Measurements from ENCODE around the gene C19orf73. TPM values are rescaled to one million over a fixed set of nuclear protein-coding genes. Genes with fewer than 3 reads are reported as not detected.
A peak's percentile ranks its signal among the peaks of the same experiment; 100 is the strongest.

C19orf73 gene
- total RNA-seq, 4 donors from 2014 or later, result 2.1 to 7.4 (median 4.7) TPM

GRCh38 chr19:49155820-49156346 is 36.9 kb upstream of the C19orf73 start:
- no peaks in the 10 kb centered on the region for H3K36me3 ChIP-seq
- H3K9me3 ChIP-seq, result no peaks in the 10 kb centered on the region
- 48 to 57% methylated on average over 4 of the region's 4 CpGs for WGBS, 2 donors
- H3K27me3 ChIP-seq, result peaks cover 0 to 5% (median 0%) of the 10 kb centered on the region in 4 donors
- intact Hi-C loops (cut with DNase I), result no loop called here
- no peak for TF ChIP-seq POLR2A (IDR thresholded peaks at IDR 0.05)
- TF ChIP-seq CTCF (IDR thresholded peaks at IDR 0.05), result no peak
- peaks cover 22 to 54% (median 25%) of the 10 kb centered on the region in 3 donors for H3K4me1 ChIP-seq
- H3K27ac ChIP-seq, result peak overlapping the region in 3 of 4 donors; percentile 34 to 58 (median 41)
- peak overlapping the region in 2 of 4 donors; percentile 8 to 16 for H3K4me3 ChIP-seq
- no peak for DNase-seq

GRCh38 chr19:49155005-49155819 is 36.3 kb upstream of the C19orf73 start, which contains the start of gene HRC:
HRC (minus strand) TSS chr19:49155396; CDS start chr19:49155237, 159 bp downstream.
- WGBS, 2 donors, result 55 to 65% methylated on average over 9 of the region's 19 CpGs
- peak within 1 kb of the TSS in 2 of 4 donors; percentile 16 to 26 for H3K4me3 ChIP-seq
- no peaks in the 10 kb centered on the region for H3K27me3 ChIP-seq
- intact Hi-C loops (cut with DNase I), result no loop called here
- H3K36me3 ChIP-seq, result no peaks in the 10 kb centered on the region
- H3K9me3 ChIP-seq, result no peaks in the 10 kb centered on the region
- DNase-seq, result no peak
- peaks cover 27 to 54% (median 29%) of the 10 kb centered on the region in 3 donors for H3K4me1 ChIP-seq
- H3K27ac ChIP-seq, result peak within 1 kb of the TSS in 3 of 4 donors; percentile 41 to 58 (median 55)
- TF ChIP-seq POLR2A (IDR thresholded peaks at IDR 0.05), result no peak
- no peak for TF ChIP-seq CTCF (IDR thresholded peaks at IDR 0.05)

GRCh38 chr19:49154279-49154678 is 35.3 kb upstream of the C19orf73 start:
- 93 to 94% methylated on average over 6 of the region's 6 CpGs for WGBS, 2 donors
- no peaks in the 10 kb centered on the region for H3K36me3 ChIP-seq
- H3K9me3 ChIP-seq, result no peaks in the 10 kb centered on the region
- no peak overlapping the region for H3K27ac ChIP-seq
- H3K27me3 ChIP-seq, result no peaks in the 10 kb centered on the region
- H3K4me1 ChIP-seq, result peaks cover 25 to 54% (median 30%) of the 10 kb centered on the region in 3 donors
- intact Hi-C loops (cut with DNase I), result no loop called here
- DNase-seq, result no peak
- H3K4me3 ChIP-seq, result no peak overlapping the region
- TF ChIP-seq POLR2A (IDR thresholded peaks at IDR 0.05), result no peak
- TF ChIP-seq CTCF (IDR thresholded peaks at IDR 0.05), result no peak

- peaks cover 29 to 54% (median 31%) of the 10 kb centered on the region in 3 donors for H3K4me1 ChIP-seq
- no peaks in the 10 kb centered on the region for H3K9me3 ChIP-seq
- H3K27ac ChIP-seq, result no peak overlapping the region
- DNase-seq, result no peak
- TF ChIP-seq CTCF (IDR thresholded peaks at IDR 0.05), result no peak
- TF ChIP-seq POLR2A (IDR thresholded peaks at IDR 0.05), result no peak
- intact Hi-C loops (cut with DNase I), result no loop called here
- H3K4me3 ChIP-seq, result no peak overlapping the region
- 78 to 89% methylated on average over 9 to 10 of the region's 10 CpGs for WGBS, 2 donors
- peaks cover 0 to 4% (median 0%) of the 10 kb centered on the region in 4 donors for H3K27me3 ChIP-seq
- H3K36me3 ChIP-seq, result no peaks in the 10 kb centered on the region
These were observed 34.3 kb upstream of the C19orf73 start for GRCh38 chr19:49153167-49153809.

All from esophagus squamous epithelium (tissue), 5 donors.